HEK293 (cell line): ENCODE measurements around the gene CRACR2A.

Source experiments
- CTCF ChIA-PET: fragments of 350-600 bp; formaldehyde crosslinking; extraction: SDS; loops from one replicate; lab custom pipeline; 2021; ENCODE audit warnings: antibody characterized with exemption; lab: Yijun Ruan, JAX
- POLR2A ChIA-PET: fragments of 300-600 bp; formaldehyde crosslinking; extraction: SDS; loops from one replicate; lab custom pipeline; 2020; ENCODE audit warnings: antibody characterized with exemption, inconsistent platforms; lab: Yijun Ruan, JAX
- H3K27ac ChIP-seq: fragments of 200-500 bp; sonication (Bioruptor generic); 2 replicates; pipeline ENCODE4 v1.5.1; 2014; ENCODE audit warnings: low read depth, low read length, control low read depth, inconsistent platforms; ENCODE audit errors: extremely low read depth
- H3K36me3 ChIP-seq, 2 experiments: fragments of 200-500 bp in 1 of 2; sonication (Bioruptor generic) in 1 of 2; 1 replicate in 1 of 2; 2 replicates in 1 of 2; pipeline ENCODE4 v1.5.1; 2014 to 2017; ENCODE audit warnings: inconsistent platforms in 2 of 2, low read length in 2 of 2; ENCODE audit not compliant: control insufficient read depth in 2 of 2, insufficient read depth in 1 of 2
- H3K4me1 ChIP-seq: fragments of 200-500 bp; sonication (Bioruptor generic); 2 replicates; pipeline ENCODE4 v1.5.1; 2014; ENCODE audit warnings: mild to moderate bottlenecking, low read length, inconsistent platforms; ENCODE audit not compliant: control insufficient read depth, insufficient read depth
- H3K4me3 ChIP-seq: 2 replicates; pipeline ENCODE4 v1.5.1; 2011; ENCODE audit warnings: low read depth, mild to moderate bottlenecking, control low read depth, low read length, moderate library complexity
- H3K9me3 ChIP-seq: fragments of 200-500 bp; sonication (Bioruptor generic); 2 replicates; pipeline ENCODE4 v1.5.1; 2014; ENCODE audit warnings: low read depth, low read length, inconsistent platforms; ENCODE audit not compliant: control insufficient read depth, insufficient read depth
- GLI2 ChIP-seq: fragments of 450-650 bp; formaldehyde crosslinking; IDR thresholded peaks from 2 replicates; pipeline ENCODE4; 2017; ENCODE audit warnings: missing biosample characterization, missing genetic modification characterization, low read depth, borderline replicate concordance
- PRDM2 ChIP-seq: fragments of 450-650 bp; formaldehyde crosslinking; IDR thresholded peaks from 2 replicates; pipeline ENCODE4 v1.5.1; 2016; ENCODE audit warnings: missing biosample characterization, missing genetic modification characterization, borderline replicate concordance
- PRDM4 ChIP-seq: fragments of 450-650 bp; formaldehyde crosslinking; IDR thresholded peaks from 2 replicates; pipeline ENCODE4 v1.5.1; 2017; ENCODE audit warnings: missing biosample characterization, missing genetic modification characterization
- SP2 ChIP-seq: fragments of 450-650 bp; formaldehyde crosslinking; IDR thresholded peaks from 2 replicates; pipeline ENCODE4 v1.5.1; 2016; ENCODE audit warnings: missing biosample characterization, missing genetic modification characterization
- ZFP3 ChIP-seq: fragments of 450-650 bp; formaldehyde crosslinking; IDR thresholded peaks from 2 replicates; pipeline ENCODE4 v1.5.1; 2016; ENCODE audit warnings: low read depth, missing biosample characterization, missing genetic modification characterization
- ZNF184 ChIP-seq: fragments of 450-650 bp; IDR thresholded peaks from 2 replicates; pipeline ENCODE4 v1.5.1; 2018; ENCODE audit warnings: missing biosample characterization, mild to moderate bottlenecking, missing genetic modification characterization
- ZNF202 ChIP-seq: fragments of 450-650 bp; formaldehyde crosslinking; IDR thresholded peaks from 2 replicates; pipeline ENCODE4 v1.5.1; 2016; ENCODE audit warnings: missing biosample characterization, missing genetic modification characterization, borderline replicate concordance
- ZNF221 ChIP-seq: fragments of 450-650 bp; formaldehyde crosslinking; IDR thresholded peaks from 2 replicates; pipeline ENCODE4 v1.5.1; 2017; ENCODE audit warnings: missing biosample characterization, missing genetic modification characterization, borderline replicate concordance
- ZNF292 ChIP-seq: fragments of 450-650 bp; formaldehyde crosslinking; IDR thresholded peaks from 2 replicates; pipeline ENCODE4 v1.5.1; 2016; ENCODE audit warnings: low read depth, missing biosample characterization, missing genetic modification characterization, borderline replicate concordance
- ZNF354C ChIP-seq: fragments of 450-650 bp; formaldehyde crosslinking; IDR thresholded peaks from 2 replicates; pipeline ENCODE4 v1.5.1; 2016; ENCODE audit warnings: missing biosample characterization, missing genetic modification characterization, low read depth, borderline replicate concordance
- ZNF48 ChIP-seq: fragments of 450-650 bp; formaldehyde crosslinking; IDR thresholded peaks from 2 replicates; pipeline ENCODE4 v1.5.1; 2016; ENCODE audit warnings: missing biosample characterization, missing genetic modification characterization
- ZNF585B ChIP-seq: fragments of 450-650 bp; formaldehyde crosslinking; IDR thresholded peaks from 2 replicates; pipeline ENCODE4 v1.5.1; 2016; ENCODE audit warnings: missing biosample characterization, missing genetic modification characterization
- ZNF600 ChIP-seq: fragments of 450-650 bp; formaldehyde crosslinking; IDR thresholded peaks from 2 replicates; pipeline ENCODE4 v1.5.1; 2016; ENCODE audit warnings: missing biosample characterization, missing genetic modification characterization
- ZNF639 ChIP-seq: fragments of 450-650 bp; formaldehyde crosslinking; IDR thresholded peaks from 2 replicates; pipeline ENCODE4 v1.5.1; 2016; ENCODE audit warnings: missing biosample characterization, missing genetic modification characterization
- ZNF792 ChIP-seq: fragments of 450-650 bp; formaldehyde crosslinking; IDR thresholded peaks from 2 replicates; pipeline ENCODE4 v1.5.1; 2016; ENCODE audit warnings: missing biosample characterization, missing genetic modification characterization
- ZNF837 ChIP-seq: fragments of 450-650 bp; formaldehyde crosslinking; IDR thresholded peaks from 2 replicates; pipeline ENCODE4 v1.5.1; 2016; ENCODE audit warnings: missing biosample characterization, missing genetic modification characterization
- TF ChIP-seq, protein P1 (sequence below): fragments of 450-650 bp; formaldehyde crosslinking; IDR thresholded peaks from 2 replicates; pipeline ENCODE4 v1.5.1; 2016; ENCODE audit warnings: missing biosample characterization, missing genetic modification characterization
- TF ChIP-seq, protein P2 (sequence below): fragments of 450-650 bp; formaldehyde crosslinking; IDR thresholded peaks from 2 replicates; pipeline ENCODE4 v1.5.1; 2016; ENCODE audit warnings: missing biosample characterization, missing genetic modification characterization, borderline replicate concordance

CRACR2A gene

GRCh38 chr12:3596703-3597415 is 156.1 kb downstream of the CRACR2A start:
- Histone ChIP-seq H3K36me3 (no peaks in the 10 kb centered on the region), H3K4me3 (no peak overlapping the region), H3K4me1 (no peaks in the 10 kb centered on the region), H3K27ac (no peak overlapping the region)
- CTCF ChIA-PET: interaction anchor here (1.1 kb wide), 1 partner anchor 297 kb away, joined by 3 read pairs; no protein-coding TSS in a partner anchor
- no peak for TF ChIP-seq ZNF202 (tag by site-specific recombination)
- no peak for TF ChIP-seq ZNF184 (tag by site-specific recombination)
- TF ChIP-seq ZNF48 (tag by site-specific recombination): no peak
- no peak for TF ChIP-seq ZNF354C (tag by site-specific recombination)
- TF ChIP-seq ZNF221 (tag by site-specific recombination): no peak
- TF ChIP-seq ZNF585B (tag by site-specific recombination): no peak
- TF ChIP-seq ZNF292 (tag by site-specific recombination): no peak
- TF ChIP-seq PRDM4: no peak
- TF ChIP-seq ZFP3 (tag by site-specific recombination): no peak
- TF ChIP-seq ZNF792: no peak
- no peak for TF ChIP-seq ZNF837 (tag by site-specific recombination)
- TF ChIP-seq, protein P1, sequence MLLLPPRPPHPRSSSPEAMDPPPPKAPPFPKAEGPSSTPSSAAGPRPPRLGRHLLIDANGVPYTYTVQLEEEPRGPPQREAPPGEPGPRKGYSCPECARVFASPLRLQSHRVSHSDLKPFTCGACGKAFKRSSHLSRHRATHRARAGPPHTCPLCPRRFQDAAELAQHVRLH (tag by site-specific recombination): no peak
- no peak for TF ChIP-seq GLI2 (tag by site-specific recombination)
- TF ChIP-seq, protein P2, sequence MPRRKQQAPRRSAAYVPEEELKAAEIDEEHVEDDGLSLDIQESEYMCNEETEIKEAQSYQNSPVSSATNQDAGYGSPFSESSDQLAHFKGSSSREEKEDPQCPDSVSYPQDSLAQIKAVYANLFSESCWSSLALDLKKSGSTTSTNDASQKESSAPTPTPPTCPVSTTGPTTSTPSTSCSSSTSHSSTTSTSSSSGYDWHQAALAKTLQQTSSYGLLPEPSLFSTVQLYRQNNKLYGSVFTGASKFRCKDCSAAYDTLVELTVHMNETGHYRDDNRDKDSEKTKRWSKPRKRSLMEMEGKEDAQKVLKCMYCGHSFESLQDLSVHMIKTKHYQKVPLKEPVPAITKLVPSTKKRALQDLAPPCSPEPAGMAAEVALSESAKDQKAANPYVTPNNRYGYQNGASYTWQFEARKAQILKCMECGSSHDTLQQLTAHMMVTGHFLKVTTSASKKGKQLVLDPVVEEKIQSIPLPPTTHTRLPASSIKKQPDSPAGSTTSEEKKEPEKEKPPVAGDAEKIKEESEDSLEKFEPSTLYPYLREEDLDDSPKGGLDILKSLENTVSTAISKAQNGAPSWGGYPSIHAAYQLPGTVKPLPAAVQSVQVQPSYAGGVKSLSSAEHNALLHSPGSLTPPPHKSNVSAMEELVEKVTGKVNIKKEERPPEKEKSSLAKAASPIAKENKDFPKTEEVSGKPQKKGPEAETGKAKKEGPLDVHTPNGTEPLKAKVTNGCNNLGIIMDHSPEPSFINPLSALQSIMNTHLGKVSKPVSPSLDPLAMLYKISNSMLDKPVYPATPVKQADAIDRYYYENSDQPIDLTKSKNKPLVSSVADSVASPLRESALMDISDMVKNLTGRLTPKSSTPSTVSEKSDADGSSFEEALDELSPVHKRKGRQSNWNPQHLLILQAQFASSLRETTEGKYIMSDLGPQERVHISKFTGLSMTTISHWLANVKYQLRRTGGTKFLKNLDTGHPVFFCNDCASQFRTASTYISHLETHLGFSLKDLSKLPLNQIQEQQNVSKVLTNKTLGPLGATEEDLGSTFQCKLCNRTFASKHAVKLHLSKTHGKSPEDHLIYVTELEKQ (tag by site-specific recombination): no peak
- no peak for TF ChIP-seq ZNF600 (tag by site-specific recombination)
- no peak for TF ChIP-seq ZNF639 (tag by site-specific recombination)
- no peak for TF ChIP-seq SP2
- no peak for TF ChIP-seq PRDM2 (tag by site-specific recombination)
- TF ChIP-seq, all 188 proteins: peak for 0
- H3K9me3 ChIP-seq: no peaks in the 10 kb centered on the region
- POLR2A ChIA-PET: no interaction called here
